Measurements from ENCODE around the gene LIN54.

DNA sequence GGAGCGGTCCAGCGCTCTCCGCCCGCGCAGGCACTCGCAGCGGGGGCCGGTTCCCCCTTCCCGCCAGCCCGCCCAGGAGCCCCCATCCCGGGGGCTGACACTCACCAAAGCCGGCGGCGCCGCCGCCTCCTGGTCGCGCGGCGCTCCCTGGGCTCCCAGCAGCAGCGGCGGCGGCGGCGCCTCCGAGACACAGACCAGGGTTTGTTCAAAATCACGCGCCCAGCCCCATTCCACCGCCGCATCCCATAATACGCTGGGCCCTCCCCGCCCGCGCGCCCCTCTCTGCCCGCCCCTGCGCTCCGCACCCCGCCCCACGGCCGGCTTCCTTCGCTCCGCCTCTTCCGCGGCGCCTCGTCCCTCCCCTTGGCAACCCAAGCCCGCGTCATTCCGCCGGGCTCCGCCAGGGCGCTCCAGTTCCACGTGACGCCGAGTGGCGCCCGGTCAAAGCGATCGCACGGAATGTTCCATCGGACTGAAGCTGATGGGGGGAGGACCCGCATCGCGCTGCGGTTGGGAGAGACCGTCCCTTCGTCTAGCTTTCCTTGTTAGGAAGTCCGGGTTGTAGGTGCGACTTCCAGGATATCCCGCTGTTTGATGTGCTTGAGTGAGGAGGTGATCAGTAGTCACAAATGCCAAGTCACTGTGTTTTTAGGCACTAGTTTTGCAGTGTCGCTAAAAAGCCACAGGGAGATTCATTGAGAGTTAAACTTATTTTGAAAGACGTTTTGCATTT, 2.2 kb upstream of the LIN54 start:
- TF ChIP-seq, protein P1, sequence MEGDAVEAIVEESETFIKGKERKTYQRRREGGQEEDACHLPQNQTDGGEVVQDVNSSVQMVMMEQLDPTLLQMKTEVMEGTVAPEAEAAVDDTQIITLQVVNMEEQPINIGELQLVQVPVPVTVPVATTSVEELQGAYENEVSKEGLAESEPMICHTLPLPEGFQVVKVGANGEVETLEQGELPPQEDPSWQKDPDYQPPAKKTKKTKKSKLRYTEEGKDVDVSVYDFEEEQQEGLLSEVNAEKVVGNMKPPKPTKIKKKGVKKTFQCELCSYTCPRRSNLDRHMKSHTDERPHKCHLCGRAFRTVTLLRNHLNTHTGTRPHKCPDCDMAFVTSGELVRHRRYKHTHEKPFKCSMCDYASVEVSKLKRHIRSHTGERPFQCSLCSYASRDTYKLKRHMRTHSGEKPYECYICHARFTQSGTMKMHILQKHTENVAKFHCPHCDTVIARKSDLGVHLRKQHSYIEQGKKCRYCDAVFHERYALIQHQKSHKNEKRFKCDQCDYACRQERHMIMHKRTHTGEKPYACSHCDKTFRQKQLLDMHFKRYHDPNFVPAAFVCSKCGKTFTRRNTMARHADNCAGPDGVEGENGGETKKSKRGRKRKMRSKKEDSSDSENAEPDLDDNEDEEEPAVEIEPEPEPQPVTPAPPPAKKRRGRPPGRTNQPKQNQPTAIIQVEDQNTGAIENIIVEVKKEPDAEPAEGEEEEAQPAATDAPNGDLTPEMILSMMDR (IDR thresholded peaks at IDR 0.05; ENCODE audit: low read length), result peak; percentile 43
- TF ChIP-seq EZH2phosphoT487 (IDR thresholded peaks at IDR 0.05; ENCODE audit: low read length), result no peak
- no peak for TF ChIP-seq EZH2 (optimal IDR thresholded peaks at IDR 0.05; ENCODE audit: low read depth, low read length)
